Suprapubic skin (tissue), 4 donors: Measurements from ENCODE around the gene CERS4. TPM values are rescaled to one million over a fixed set of nuclear protein-coding genes. Genes with fewer than 3 reads are reported as not detected.
"Not testable (repeated sequence)": the region's sequence is repeated elsewhere in the genome, so short reads cannot be mapped to it uniquely, and the experiment has no call there.

Experiments
- DNase-seq, 2 donors: peaks; one replicate each; pipeline ENCODE4 v3.0.0-alpha.2; 2019; ENCODE audit warnings: low spot score in 2 of 2
- H3K27ac ChIP-seq: fragments of 200-600 bp; sonication (generic); one replicate; pipeline ENCODE4 v1.5.1; 2019
- H3K27me3 ChIP-seq: fragments of 200-600 bp; sonication (generic); one replicate; pipeline ENCODE4 v1.5.1; 2019
- H3K36me3 ChIP-seq: fragments of 200-600 bp; sonication (generic); one replicate; pipeline ENCODE4 v1.5.1; 2019
- H3K4me1 ChIP-seq: fragments of 200-600 bp; sonication (generic); one replicate; pipeline ENCODE4 v1.5.1; 2019
- H3K4me3 ChIP-seq: fragments of 200-600 bp; sonication (generic); one replicate; pipeline ENCODE4 v1.5.1; 2019; ENCODE audit warnings: mild to moderate bottlenecking
- H3K9me3 ChIP-seq: fragments of 200-600 bp; sonication (generic); one replicate; pipeline ENCODE4 v1.5.1; 2019
- CTCF ChIP-seq, 2 donors: fragments of 200-600 bp in 1 of 2; fragments of 450-650 bp in 1 of 2; sonication (generic) in 1 of 2; IDR thresholded peaks; one replicate each; pipeline ENCODE4 v1.5.1; 2016 to 2019; ENCODE audit warnings: antibody characterized with exemption in 2 of 2, mild to moderate bottlenecking in 1 of 2, moderate library complexity in 1 of 2
- EP300 ChIP-seq: sonication (generic); formaldehyde crosslinking; IDR thresholded peaks from one replicate; pipeline ENCODE4 v1.6.1; 2017; ENCODE audit warnings: antibody characterized with exemption
- POLR2A ChIP-seq, 2 donors: fragments of 450-650 bp; IDR thresholded peaks; one replicate each; pipeline ENCODE4 v1.6.1; 2017; ENCODE audit warnings: antibody characterized with exemption in 2 of 2, mild to moderate bottlenecking in 2 of 2, moderate library complexity in 2 of 2
- POLR2AphosphoS5 ChIP-seq, 3 donors: sonication (generic); formaldehyde crosslinking; IDR thresholded peaks; one replicate each; pipeline ENCODE4 v1.6.1; 2017; ENCODE audit warnings: antibody characterized with exemption in 3 of 3
- WGBS: methylation state at CpG from one replicate; pipeline ENCODE4 v1.1.5; 2018; 5-methylcytosine and 5-hydroxymethylcytosine counted together
- total RNA-seq, 4 donors: library from RNA; depleted of rRNA; stranded (reverse); fragments of >200 nt; gene quantifications; one replicate each; pipeline ENCODE4 v1.1.0, GENCODE V29; 2016

Gene CERS4
- total RNA-seq, 4 donors from 2014 or later: 84.6 to 132 (median 118) TPM

- peaks cover 22% of the 10 kb centered on the region for H3K4me1 ChIP-seq
- TF ChIP-seq POLR2A (IDR thresholded peaks at IDR 0.05) (no peak), EP300 (no peak), POLR2AphosphoS5 (IDR thresholded peaks at IDR 0.05) (no peak), CTCF (IDR thresholded peaks at IDR 0.05) (no peak)
- no peak for DNase-seq
- H3K9me3 ChIP-seq: no peaks in the 10 kb centered on the region
- H3K4me3 ChIP-seq: no peak overlapping the region
- H3K27ac ChIP-seq: no peak overlapping the region
- peaks cover 4% of the 10 kb centered on the region for H3K27me3 ChIP-seq
- 89% methylated on average over 5 of the region's 5 CpGs for WGBS
- peaks cover 12% of the 10 kb centered on the region for H3K36me3 ChIP-seq
These were observed 4.9 kb downstream of the CERS4 start for GRCh38 chr19:8213827-8214672.

GRCh38 chr19:8214802-8215201 lies 5.6 kb downstream of the CERS4 start:
- H3K9me3 ChIP-seq: no peaks in the 10 kb centered on the region
- no peak overlapping the region for H3K27ac ChIP-seq
- 39% methylated on average over 6 of the region's 6 CpGs for WGBS
- no peak overlapping the region for H3K4me3 ChIP-seq
- peaks cover 20% of the 10 kb centered on the region for H3K4me1 ChIP-seq
- DNase-seq: no peak
- TF ChIP-seq POLR2AphosphoS5 (IDR thresholded peaks at IDR 0.05): no peak
- no peak for TF ChIP-seq CTCF (IDR thresholded peaks at IDR 0.05)
- TF ChIP-seq EP300: no peak
- no peak for TF ChIP-seq POLR2A (IDR thresholded peaks at IDR 0.05)
- no peaks in the 10 kb centered on the region for H3K27me3 ChIP-seq
- H3K36me3 ChIP-seq: peaks cover 12% of the 10 kb centered on the region

- peaks cover 12% of the 10 kb centered on the region for H3K36me3 ChIP-seq
- WGBS: 80% methylated on average over 4 of the region's 4 CpGs
- no peaks in the 10 kb centered on the region for H3K27me3 ChIP-seq
- TF ChIP-seq EP300 (no peak), CTCF (IDR thresholded peaks at IDR 0.05) (no peak), POLR2A (IDR thresholded peaks at IDR 0.05) (no peak)
- no peak overlapping the region for H3K4me3 ChIP-seq
- DNase-seq: no peak
- no peak overlapping the region for H3K27ac ChIP-seq
- no peaks in the 10 kb centered on the region for H3K9me3 ChIP-seq
- H3K4me1 ChIP-seq: peaks cover 14% of the 10 kb centered on the region
These were observed 6.6 kb downstream of the CERS4 start for GRCh38 chr19:8215783-8216182.

- Histone ChIP-seq H3K4me3 (no peak overlapping the region), H3K9me3 (no peaks in the 10 kb centered on the region), H3K4me1 (peaks cover 9% of the 10 kb centered on the region), H3K27ac (no peak overlapping the region), H3K36me3 (peaks cover 12% of the 10 kb centered on the region), H3K27me3 (no peaks in the 10 kb centered on the region)
- no peak for DNase-seq
- WGBS: 89% methylated on average over 2 of the region's 2 CpGs
- TF ChIP-seq CTCF (IDR thresholded peaks at IDR 0.05) (no peak), POLR2AphosphoS5 (IDR thresholded peaks at IDR 0.05) (no peak), POLR2A (IDR thresholded peaks at IDR 0.05) (no peak), EP300 (no peak)
These were observed 7.2 kb downstream of the CERS4 start for GRCh38 chr19:8216357-8216756.

GRCh38 chr19:8218127-8218526 lies 9.0 kb downstream of the CERS4 start:
- H3K9me3 ChIP-seq, H3K4me3 ChIP-seq, H3K4me1 ChIP-seq, H3K27me3 ChIP-seq, H3K27ac ChIP-seq, DNase-seq: not testable (repeated sequence)
- H3K36me3 ChIP-seq: peaks cover 12% of the 10 kb centered on the region
- WGBS: 65% methylated on average over 5 of the region's 7 CpGs
